Skeletal muscle cell (primary cell): ENCODE data around the gene QPCTL.
"Not testable (repeated sequence)": the region's sequence is repeated elsewhere in the genome, so short reads cannot be mapped to it uniquely, and the experiment has no call there.

Source experiments
- DNase-seq: peaks from one replicate; pipeline ENCODE4 v3.0.0-alpha.2; 2010; ENCODE audit warnings: low read depth
- H3K4me3 ChIP-seq: 2 replicates; pipeline ENCODE4 v1.5.1; 2011; ENCODE audit warnings: low read depth, mild to moderate bottlenecking, control low read depth, low read length, moderate library complexity

QPCTL gene

GRCh38 chr19:45713141-45713540, 20.7 kb downstream of the QPCTL start:
- H3K4me3 ChIP-seq = no peak overlapping the region
- DNase-seq = no peak

- no peak for DNase-seq
- H3K4me3 ChIP-seq = no peak overlapping the region
Observed at GRCh38 chr19:45715139-45715538, 22.7 kb downstream of the QPCTL start.

GRCh38 chr19:45716359-45717130, 24.1 kb downstream of the QPCTL start:
- DNase-seq = no peak

GRCh38 chr19:45717131-45717982, 24.9 kb downstream of the QPCTL start:
- peak; percentile 99 for DNase-seq
- H3K4me3 ChIP-seq = peak overlapping the region; percentile 92

More at GRCh38 chr19:45716359-45717130, 24.1 kb downstream of the QPCTL start:
- H3K4me3 ChIP-seq = peak overlapping the region; percentile 92

- DNase-seq = no peak
- H3K4me3 ChIP-seq = peak overlapping the region; percentile 92
Observed at GRCh38 chr19:45717983-45718650, 25.7 kb downstream of the QPCTL start.

- DNase-seq = not testable (repeated sequence)
Observed at GRCh38 chr19:45720065-45720464, 27.6 kb downstream of the QPCTL start.

GRCh38 chr19:45728683-45729082, 36.2 kb downstream of the QPCTL start:
- H3K4me3 ChIP-seq, DNase-seq: not testable (repeated sequence)

More at GRCh38 chr19:45720065-45720464, 27.6 kb downstream of the QPCTL start:
- H3K4me3 ChIP-seq = not testable (repeated sequence)

- DNase-seq = no peak
- peak overlapping the region; percentile 66 for H3K4me3 ChIP-seq
Observed at GRCh38 chr19:45729800-45730290, 37.4 kb downstream of the QPCTL start.

- H3K4me3 ChIP-seq = peak within 1 kb of the TSS; percentile 66
- DNase-seq = peak; percentile 96
Observed at GRCh38 chr19:45730368-45731288, 38.2 kb downstream of the QPCTL start, which contains the start of gene FBXO46. Gene FBXO46, minus strand, starts transcription at chr19:45730896. Its CDS starts 17,401 bp downstream, at chr19:45713495.

GRCh38 chr19:45733160-45733810, 40.8 kb downstream of the QPCTL start, which contains the start of gene MEIOSIN:
Gene MEIOSIN, plus strand, starts transcription at chr19:45733439. Its CDS starts 1,938 bp downstream, at chr19:45735377.
- no peak within 1 kb of the TSS for H3K4me3 ChIP-seq
- no peak for DNase-seq

- no peak overlapping the region for H3K4me3 ChIP-seq
- no peak for DNase-seq
Observed at GRCh38 chr19:45739498-45740439, 47.3 kb downstream of the QPCTL start.

GRCh38 chr19:45742969-45743368, 50.5 kb downstream of the QPCTL start:
- no peak for DNase-seq
- no peak overlapping the region for H3K4me3 ChIP-seq

- H3K4me3 ChIP-seq = no peak overlapping the region
- no peak for DNase-seq
Observed at GRCh38 chr19:45745606-45746005, 53.1 kb downstream of the QPCTL start.

- no peak for DNase-seq
- no peak overlapping the region for H3K4me3 ChIP-seq
Observed at GRCh38 chr19:45746866-45747265, 54.4 kb downstream of the QPCTL start.

- no peak overlapping the region for H3K4me3 ChIP-seq
- DNase-seq = no peak
Observed at GRCh38 chr19:45747513-45747912, 55.0 kb downstream of the QPCTL start.

GRCh38 chr19:45751483-45751882, 59.0 kb downstream of the QPCTL start:
- not testable (repeated sequence) for DNase-seq

GRCh38 chr19:45752639-45753038, 60.2 kb downstream of the QPCTL start:
- DNase-seq = no peak
- H3K4me3 ChIP-seq = no peak overlapping the region

More at GRCh38 chr19:45751483-45751882, 59.0 kb downstream of the QPCTL start:
- H3K4me3 ChIP-seq = not testable (repeated sequence)
